Panc1 (cell line): ENCODE data around the gene TRPM1. TPM values are rescaled to one million over a fixed set of nuclear protein-coding genes. Genes with fewer than 3 reads are reported as not detected.

Experiments used
- ATAC-seq: fragments of 200-7000 bp; cut with Tn5 transposase; 2 replicates; pipeline ENCODE4 v1.9.1; 2020; ENCODE audit warnings: mild to moderate bottlenecking, moderate library complexity
- BruUV-seq: library from RNA; stranded (reverse); fragments of 400-500 nt; replicated peaks from 2 replicates; lab custom pipeline; 2021; lab: Mats Ljungman, UMichigan
- CTCF ChIA-PET: fragments of 300-600 bp; sonication (Branson Sonifier 250); formaldehyde crosslinking; loops from one replicate; lab custom pipeline; 2022; ENCODE audit warnings: antibody characterized with exemption; lab: Charles Lee
- POLR2A ChIA-PET: fragments of 300-600 bp; sonication (Branson Sonifier 250); formaldehyde crosslinking; loops from one replicate; lab custom pipeline; 2022; ENCODE audit warnings: antibody characterized with exemption; lab: Charles Lee
- DNase-seq: peaks from one replicate; pipeline ENCODE4 v3.0.0-alpha.2; 2010; ENCODE audit warnings: low read depth, low spot score
- H3K27ac ChIP-seq: 2 replicates; pipeline ENCODE4 v1.5.1; 2011; ENCODE audit warnings: mild to moderate bottlenecking, low read length, inconsistent platforms
- H3K27me3 ChIP-seq: fragments of 200-500 bp; sonication (Bioruptor generic); 2 replicates; pipeline ENCODE4 v1.6.0; 2014; ENCODE audit warnings: low read length, inconsistent platforms; ENCODE audit not compliant: control insufficient read depth, insufficient read depth
- H3K36me3 ChIP-seq: fragments of 200-500 bp; sonication (Bioruptor generic); 2 replicates; pipeline ENCODE4 v1.5.1; 2014; ENCODE audit warnings: inconsistent platforms, mild to moderate bottlenecking, low read length, moderate library complexity; ENCODE audit not compliant: control insufficient read depth, insufficient read depth
- H3K4me1 ChIP-seq: 2 replicates; pipeline ENCODE4 v1.5.1; 2011; ENCODE audit warnings: inconsistent platforms, mild to moderate bottlenecking, low read length, moderate library complexity; ENCODE audit not compliant: control insufficient read depth, insufficient read depth
- H3K4me3 ChIP-seq, 2 experiments: 2 replicates each; pipeline ENCODE4 v1.5.1; 2011 to 2012; ENCODE audit warnings: low read depth in 2 of 2, low read length in 2 of 2, mild to moderate bottlenecking in 2 of 2, inconsistent platforms in 1 of 2, moderate library complexity in 1 of 2
- H3K9me3 ChIP-seq: fragments of 200-500 bp; sonication (Bioruptor generic); 2 replicates; pipeline ENCODE4 v1.5.1; 2014; ENCODE audit warnings: low read depth, mild to moderate bottlenecking, inconsistent platforms, low read length, moderate library complexity; ENCODE audit not compliant: control insufficient read depth, insufficient read depth
- CTCF ChIP-seq: fragments of 450-650 bp; IDR thresholded peaks from 2 replicates; pipeline ENCODE4 v1.5.1; 2017; ENCODE audit warnings: mild to moderate bottlenecking
- POLR2AphosphoS5 ChIP-seq: IDR thresholded peaks from 2 replicates; pipeline ENCODE4 v1.6.1; 2012; ENCODE audit warnings: mild to moderate bottlenecking, low read depth, low read length, moderate library complexity
- SIN3A ChIP-seq: IDR thresholded peaks from 2 replicates; pipeline ENCODE4 v1.6.1; 2012; ENCODE audit warnings: low read depth, mild to moderate bottlenecking, low read length, moderate library complexity, borderline replicate concordance; ENCODE audit not compliant: insufficient read depth
- TCF7L2 ChIP-seq: IDR thresholded peaks from 2 replicates; pipeline ENCODE4 v1.6.1; 2011; ENCODE audit warnings: mild to moderate bottlenecking, low read depth, low read length, inconsistent platforms
- in situ Hi-C: cut with HindIII; loops from 2 replicates; pipeline ENCODE4 v1.10.0; 2016; ENCODE audit warnings: low sequenced_read_pairs, low pct_unique_long_range_greater_than_20kb
- intact Hi-C: fragments of 100-400 bp; cut with micrococcal nuclease; formaldehyde crosslinking; loops from one replicate; pipeline ENCODE4 v1.10.0; 2022; ENCODE audit not compliant: unreplicated experiment
- total RNA-seq: library from RNA; stranded (reverse); gene quantifications from one replicate; pipeline ENCODE4 v1.2.1, GENCODE V29; 2021; ENCODE audit not compliant: unreplicated experiment
- TF ChIP-seq, protein P1 (sequence below), 2 experiments: IDR thresholded peaks; 2 replicates each; pipeline ENCODE4 v1.6.1; 2011 to 2012; ENCODE audit warnings: low read depth in 2 of 2, control low read depth in 1 of 2, low read length in 1 of 2, mild to moderate bottlenecking in 1 of 2, moderate library complexity in 1 of 2; ENCODE audit not compliant: insufficient read depth in 1 of 2

TRPM1 gene
- total RNA-seq, 1 experiment from 2014 or later = not detected

GRCh38 chr15:31062310-31062847 is 39.1 kb downstream of the TRPM1 start:
- TF ChIP-seq, protein P1, sequence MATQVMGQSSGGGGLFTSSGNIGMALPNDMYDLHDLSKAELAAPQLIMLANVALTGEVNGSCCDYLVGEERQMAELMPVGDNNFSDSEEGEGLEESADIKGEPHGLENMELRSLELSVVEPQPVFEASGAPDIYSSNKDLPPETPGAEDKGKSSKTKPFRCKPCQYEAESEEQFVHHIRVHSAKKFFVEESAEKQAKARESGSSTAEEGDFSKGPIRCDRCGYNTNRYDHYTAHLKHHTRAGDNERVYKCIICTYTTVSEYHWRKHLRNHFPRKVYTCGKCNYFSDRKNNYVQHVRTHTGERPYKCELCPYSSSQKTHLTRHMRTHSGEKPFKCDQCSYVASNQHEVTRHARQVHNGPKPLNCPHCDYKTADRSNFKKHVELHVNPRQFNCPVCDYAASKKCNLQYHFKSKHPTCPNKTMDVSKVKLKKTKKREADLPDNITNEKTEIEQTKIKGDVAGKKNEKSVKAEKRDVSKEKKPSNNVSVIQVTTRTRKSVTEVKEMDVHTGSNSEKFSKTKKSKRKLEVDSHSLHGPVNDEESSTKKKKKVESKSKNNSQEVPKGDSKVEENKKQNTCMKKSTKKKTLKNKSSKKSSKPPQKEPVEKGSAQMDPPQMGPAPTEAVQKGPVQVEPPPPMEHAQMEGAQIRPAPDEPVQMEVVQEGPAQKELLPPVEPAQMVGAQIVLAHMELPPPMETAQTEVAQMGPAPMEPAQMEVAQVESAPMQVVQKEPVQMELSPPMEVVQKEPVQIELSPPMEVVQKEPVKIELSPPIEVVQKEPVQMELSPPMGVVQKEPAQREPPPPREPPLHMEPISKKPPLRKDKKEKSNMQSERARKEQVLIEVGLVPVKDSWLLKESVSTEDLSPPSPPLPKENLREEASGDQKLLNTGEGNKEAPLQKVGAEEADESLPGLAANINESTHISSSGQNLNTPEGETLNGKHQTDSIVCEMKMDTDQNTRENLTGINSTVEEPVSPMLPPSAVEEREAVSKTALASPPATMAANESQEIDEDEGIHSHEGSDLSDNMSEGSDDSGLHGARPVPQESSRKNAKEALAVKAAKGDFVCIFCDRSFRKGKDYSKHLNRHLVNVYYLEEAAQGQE (IDR thresholded peaks at IDR 0.05; ENCODE audit: insufficient read depth in 1 of 2, low read depth in 2 of 2, low read length in 1 of 2) = no peak
- TF ChIP-seq POLR2AphosphoS5 = no peak
- intact Hi-C loops (no loop called here), in situ Hi-C loops (no loop called here)
- no peak for ATAC-seq
- ChIA-PET POLR2A (no interaction called here), CTCF (no interaction called here)
- H3K27ac ChIP-seq = no peak overlapping the region
- H3K36me3 ChIP-seq = no peaks in the 10 kb centered on the region
- H3K9me3 ChIP-seq = no peaks in the 10 kb centered on the region
- H3K4me3 ChIP-seq = no peak overlapping the region
- BruUV-seq = no TSS peak
- H3K27me3 ChIP-seq = no peaks in the 10 kb centered on the region
- DNase-seq = no peak
- no peaks in the 10 kb centered on the region for H3K4me1 ChIP-seq

GRCh38 chr15:31060429-31061140 is 40.9 kb downstream of the TRPM1 start:
- intact Hi-C loops (no loop called here), in situ Hi-C loops (no loop called here)
- Histone ChIP-seq H3K9me3 (no peaks in the 10 kb centered on the region), H3K27ac (no peak overlapping the region), H3K27me3 (no peaks in the 10 kb centered on the region; the same call in 1 of the 2 replicates), H3K4me3 (no peak overlapping the region), H3K36me3 (no peaks in the 10 kb centered on the region), H3K4me1 (no peaks in the 10 kb centered on the region)
- no peak for ATAC-seq
- no peak for TF ChIP-seq CTCF
- no peak for TF ChIP-seq SIN3A
- TF ChIP-seq, protein P1 (IDR thresholded peaks at IDR 0.05; ENCODE audit: insufficient read depth in 1 of 2, low read depth in 2 of 2, low read length in 1 of 2) = no peak
- TF ChIP-seq TCF7L2 = no peak
- TF ChIP-seq POLR2AphosphoS5 = no peak
- ChIA-PET CTCF (no interaction called here), POLR2A (no interaction called here)
- no peak for DNase-seq
- no TSS peak for BruUV-seq
